CD14-positive monocyte (primary cell): ENCODE data around the gene PEDS1. TPM values are rescaled to one million over a fixed set of nuclear protein-coding genes. Genes with fewer than 3 reads are reported as not detected.

Experiments
- DNase-seq, 3 donors: peaks; one replicate each; pipeline ENCODE4 v3.0.0-alpha.2; 2011 to 2022
- H2AFZ ChIP-seq: 2 replicates; pipeline ENCODE4 v1.6.0; 2012; ENCODE audit warnings: mild to moderate bottlenecking, low read depth, low read length, inconsistent platforms; ENCODE audit not compliant: insufficient read depth, poor library complexity, severe bottlenecking
- H3K27ac ChIP-seq, 2 donors: 1 replicate in 1 of 2; 2 replicates in 1 of 2; pipeline ENCODE4 v1.5.1; 2012 to 2013; ENCODE audit warnings: low read length in 2 of 2, control low read depth in 1 of 2, inconsistent platforms in 1 of 2, low read depth in 1 of 2, mild to moderate bottlenecking in 1 of 2
- H3K27me3 ChIP-seq, 2 donors: one replicate each; pipeline versions ENCODE4 v1.6.0 to v1.6.1; 2011 to 2013; ENCODE audit warnings: low read length in 2 of 2; ENCODE audit not compliant: control insufficient read depth in 2 of 2, insufficient read depth in 2 of 2
- H3K36me3 ChIP-seq, 2 donors: replicated peaks in 1 of 2; 1 replicate in 1 of 2; 2 replicates in 1 of 2; pipeline versions ENCODE4 v1.5.1 to v1.6.1; 2012 to 2013; ENCODE audit warnings: low read length in 2 of 2, control low read depth in 1 of 2, inconsistent platforms in 1 of 2, mild to moderate bottlenecking in 1 of 2; ENCODE audit not compliant: insufficient read depth in 2 of 2, control insufficient read depth in 1 of 2
- H3K4me1 ChIP-seq, 2 donors: 1 replicate in 1 of 2; 2 replicates in 1 of 2; pipeline versions ENCODE4 v1.5.1 to v1.6.1; 2012 to 2013; ENCODE audit warnings: low read length in 2 of 2, control low read depth in 1 of 2, inconsistent platforms in 1 of 2, mild to moderate bottlenecking in 1 of 2, moderate library complexity in 1 of 2; ENCODE audit not compliant: insufficient read depth in 2 of 2, control insufficient read depth in 1 of 2
- H3K4me2 ChIP-seq: replicated peaks from 2 replicates; pipeline ENCODE3; 2012; ENCODE audit warnings: low read length, moderate library complexity, mild to moderate bottlenecking; ENCODE audit not compliant: poor library complexity, severe bottlenecking; ENCODE audit errors: extremely low read depth
- H3K4me3 ChIP-seq, 3 experiments: fragments of 200-600 bp in 1 of 3; sonication (generic) in 1 of 3; replicated peaks in 1 of 3; 1 replicate in 2 of 3; 2 replicates in 1 of 3; pipeline ENCODE4 v1.5.1; 2011 to 2013; ENCODE audit warnings: low read length in 3 of 3, mild to moderate bottlenecking in 3 of 3, control low read depth in 2 of 3, low read depth in 2 of 3, inconsistent platforms in 1 of 3, moderate library complexity in 1 of 3
- H3K79me2 ChIP-seq: 2 replicates; pipeline ENCODE4 v1.6.0; 2012; ENCODE audit warnings: mild to moderate bottlenecking, control low read depth, inconsistent platforms, low read length, moderate library complexity; ENCODE audit not compliant: insufficient read depth
- H3K9ac ChIP-seq: 2 replicates; pipeline ENCODE4 v1.6.0; 2017; ENCODE audit warnings: low read length, mild to moderate bottlenecking; ENCODE audit not compliant: insufficient read depth, poor library complexity, severe bottlenecking
- H3K9me3 ChIP-seq, 2 donors: replicated peaks in 1 of 2; 1 replicate in 1 of 2; 2 replicates in 1 of 2; pipeline versions ENCODE4 v1.5.1 to v1.6.1; 2012 to 2013; ENCODE audit warnings: low read length in 2 of 2, control low read depth in 1 of 2; ENCODE audit not compliant: control insufficient read depth in 1 of 2, insufficient read depth in 1 of 2
- H4K20me1 ChIP-seq: 2 replicates; pipeline ENCODE4 v1.6.0; 2012; ENCODE audit warnings: mild to moderate bottlenecking, low read length, control low read depth, moderate library complexity; ENCODE audit not compliant: insufficient read depth
- H3K27ac Mint-ChIP-seq, 7 donors: one replicate each; pipeline ENCODE4 v1.8.0; 2020; ENCODE audit warnings: mild to moderate bottlenecking in 7 of 7, mixed read lengths in 7 of 7, moderate library complexity in 6 of 7, inconsistent platforms in 2 of 7
- H3K27me3 Mint-ChIP-seq, 3 donors: one replicate each; pipeline ENCODE4 v1.8.0; 2021 to 2022; ENCODE audit warnings: low read depth in 3 of 3, mild to moderate bottlenecking in 3 of 3, mixed read lengths in 3 of 3, moderate library complexity in 3 of 3, inconsistent platforms in 1 of 3
- H3K36me3 Mint-ChIP-seq, 2 donors: one replicate each; pipeline ENCODE4 v1.8.0; 2020; ENCODE audit warnings: mixed read lengths in 2 of 2, inconsistent platforms in 1 of 2, mild to moderate bottlenecking in 1 of 2
- H3K4me1 Mint-ChIP-seq: one replicate; pipeline ENCODE4 v1.8.0; 2020; ENCODE audit warnings: mild to moderate bottlenecking, mixed read lengths
- H3K4me3 Mint-ChIP-seq, 2 donors: one replicate each; pipeline ENCODE4 v1.8.0; 2020; ENCODE audit warnings: mild to moderate bottlenecking in 2 of 2, mixed read lengths in 2 of 2, moderate library complexity in 1 of 2
- H3K9me3 Mint-ChIP-seq, 7 donors: one replicate each; pipeline ENCODE4 v1.8.0; 2020 to 2022; ENCODE audit warnings: mixed read lengths in 7 of 7, mild to moderate bottlenecking in 6 of 7, moderate library complexity in 6 of 7, inconsistent platforms in 2 of 7
- CTCF ChIP-seq: fragments of 200-600 bp; IDR thresholded peaks from one replicate; pipeline ENCODE4 v1.8.0; 2022; ENCODE audit warnings: antibody characterized with exemption, mild to moderate bottlenecking
- WGBS: methylation state at CpG from one replicate; pipeline ENCODE4 v1.1.5; 2013; ENCODE audit warnings: missing lambda C conversion rate; ENCODE audit not compliant: insufficient coverage; 5-methylcytosine and 5-hydroxymethylcytosine counted together
- intact Hi-C, 2 donors: fragments of 100-400 bp; cut with micrococcal nuclease; formaldehyde crosslinking; loops; one replicate each; pipeline versions ENCODE4 v1.15.0 to v1.15.1; 2023
- polyA plus RNA-seq, 3 donors: library from polyadenylated mRNA; depleted of rRNA in 1 of 3; unstranded in 2 of 3; stranded (reverse) in 1 of 3; fragments of 300-500 nt in 2 of 3; fragments of >200 nt in 1 of 3; fragmentation: Illumina TruSeq in 2 of 3; gene quantifications; 1 replicate in 2 of 3; 2 replicates in 1 of 3; pipeline ENCODE4 v1.2.3, GENCODE V29; 2012 to 2021

Gene PEDS1
- polyA plus RNA-seq, 3 donors: 19.6 to 48.1 (median 25.2) TPM

- DNase-seq: no peak
- H3K27me3 Mint-ChIP-seq: peaks cover 0 to 2% (median 0%) of the 10 kb centered on the region in 3 donors
- H3K27me3 ChIP-seq: no peaks in the 10 kb centered on the region
- peaks cover 73% of the 10 kb centered on the region for H3K79me2 ChIP-seq
- no peak overlapping the region for H3K9ac ChIP-seq
- no peak overlapping the region for H3K4me3 ChIP-seq
- no peaks in the 10 kb centered on the region for H3K9me3 ChIP-seq
- no peak overlapping the region for H3K4me2 ChIP-seq
- peak overlapping the region in 1 of 2 donors; percentile 99 for H3K27ac ChIP-seq
- 98% methylated on average over 6 of the region's 6 CpGs for WGBS
- H2AFZ ChIP-seq: no peak overlapping the region
- H3K27ac Mint-ChIP-seq: peak overlapping the region; percentile 81 to 98 (median 93)
- no peak overlapping the region for H3K4me3 Mint-ChIP-seq
- H3K36me3 ChIP-seq: peaks cover 42 to 57% of the 10 kb centered on the region in 2 donors
- peaks cover 41 to 46% of the 10 kb centered on the region in 2 donors for H3K4me1 ChIP-seq
- H3K36me3 Mint-ChIP-seq: peaks cover 48 to 74% of the 10 kb centered on the region in 2 donors
- H4K20me1 ChIP-seq: peaks cover 41% of the 10 kb centered on the region
- peaks cover 52% of the 10 kb centered on the region for H3K4me1 Mint-ChIP-seq
- intact Hi-C loops: no loop called here
- no peaks in the 10 kb centered on the region for H3K9me3 Mint-ChIP-seq
- no peak for TF ChIP-seq CTCF
Observed at GRCh38 chr20:50142812-50143211, 10.7 kb downstream of the PEDS1 start.

GRCh38 chr20:50141811-50142561 lies 11.5 kb downstream of the PEDS1 start:
- H3K36me3 ChIP-seq: peaks cover 46 to 63% of the 10 kb centered on the region in 2 donors
- Mint-ChIP-seq H3K4me1 (peaks cover 48% of the 10 kb centered on the region), H3K27me3 (peaks cover 0 to 2% (median 0%) of the 10 kb centered on the region in 3 donors), H3K36me3 (peaks cover 56 to 74% of the 10 kb centered on the region in 2 donors), H3K27ac (peak overlapping the region in 5 of 7 donors; percentile 35 to 82 (median 53)), H3K9me3 (no peaks in the 10 kb centered on the region), H3K4me3 (no peak overlapping the region)
- intact Hi-C loops: no loop called here
- H3K9me3 ChIP-seq: no peaks in the 10 kb centered on the region
- H3K4me1 ChIP-seq: peaks cover 33 to 38% of the 10 kb centered on the region in 2 donors
- H3K9ac ChIP-seq: no peak overlapping the region
- no peak overlapping the region for H2AFZ ChIP-seq
- H4K20me1 ChIP-seq: peaks cover 50% of the 10 kb centered on the region
- peak overlapping the region in 1 of 2 donors; percentile 52 for H3K27ac ChIP-seq
- WGBS: 97% methylated on average over 5 of the region's 12 CpGs
- peak in 1 of 3 donors; percentile 42 for DNase-seq
- no peak overlapping the region for H3K4me2 ChIP-seq
- peaks cover 77% of the 10 kb centered on the region for H3K79me2 ChIP-seq
- no peaks in the 10 kb centered on the region for H3K27me3 ChIP-seq
- TF ChIP-seq CTCF: no peak
- no peak overlapping the region for H3K4me3 ChIP-seq
